Measurements from ENCODE around the gene SPCS2. TPM values are rescaled to one million over a fixed set of nuclear protein-coding genes. Genes with fewer than 3 reads are reported as not detected.
"Not testable (repeated sequence)": the region's sequence is repeated elsewhere in the genome, so short reads cannot be mapped to it uniquely, and the experiment has no call there.

SPCS2 gene
- total RNA-seq, 1 donor from 2014 or later: 186 TPM

DNA sequence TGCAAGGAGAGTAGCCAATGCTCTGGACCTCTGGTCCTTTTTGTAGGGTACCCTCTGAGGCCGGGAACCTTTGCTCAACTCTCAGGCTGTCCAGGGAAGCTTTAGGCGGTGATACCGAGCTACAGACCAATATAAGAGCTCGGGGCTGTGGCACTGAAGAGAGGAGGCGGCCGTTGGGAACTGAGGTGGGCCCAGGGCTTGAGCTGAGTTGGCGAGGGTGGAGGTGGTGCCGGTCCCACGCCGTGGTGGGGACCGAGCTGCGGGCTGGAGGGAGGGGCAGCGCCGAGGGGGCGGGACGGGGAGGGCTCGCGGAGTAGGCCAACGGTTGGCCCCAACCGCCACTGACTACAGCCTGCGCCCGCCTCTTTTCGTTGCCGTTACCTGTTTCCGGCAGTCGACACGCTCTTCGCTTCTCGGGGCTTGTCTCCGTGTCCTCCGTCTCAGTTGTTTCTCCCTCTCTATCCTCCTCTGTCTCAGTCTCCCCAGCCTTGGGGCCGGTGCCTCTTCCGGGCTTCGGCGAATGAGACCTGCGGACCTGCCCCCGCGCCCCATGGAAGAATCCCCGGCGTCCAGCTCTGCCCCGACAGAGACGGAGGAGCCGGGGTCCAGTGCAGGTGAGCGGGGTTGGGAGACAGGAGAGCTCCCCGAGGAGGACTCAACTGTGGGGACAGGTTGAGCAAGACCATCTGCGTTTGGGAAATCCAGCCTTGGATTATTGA, 39.6 kb downstream of the SPCS2 start, which contains the start of gene NEU3:
Gene NEU3, plus strand, starts transcription at position 393 of the 719 bp plus-strand sequence. Its CDS starts 128 bp downstream, at position 521.
- peaks cover 15% of the 10 kb centered on the region for H3K4me1 Mint-ChIP-seq

DNA sequence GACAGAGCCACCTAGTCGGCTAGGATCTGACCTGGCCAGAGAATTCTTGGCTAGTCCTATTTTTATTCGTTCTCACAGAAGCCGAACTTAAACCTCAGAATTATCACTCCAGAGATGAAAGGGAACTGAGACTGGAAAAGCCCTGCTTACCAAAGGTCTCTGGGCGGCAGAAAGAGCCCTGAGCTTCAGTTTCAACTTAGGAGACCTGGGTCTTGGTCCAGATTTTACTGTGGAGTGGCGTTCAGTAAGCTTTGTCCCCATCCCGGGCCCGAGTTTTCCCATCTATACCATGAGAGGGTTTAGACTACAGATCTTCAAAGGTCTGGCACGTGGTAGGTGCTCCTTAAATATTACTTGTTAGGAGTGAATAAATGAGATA, 40.2 kb downstream of the SPCS2 start:
- no peaks in the 10 kb centered on the region for H3K27me3 Mint-ChIP-seq (ENCODE audit: low read depth)
- DNase-seq (ENCODE audit: low read depth, low spot score): no peak
- peak overlapping the region; percentile 92 for H3K4me3 Mint-ChIP-seq
- TF ChIP-seq, protein P1, sequence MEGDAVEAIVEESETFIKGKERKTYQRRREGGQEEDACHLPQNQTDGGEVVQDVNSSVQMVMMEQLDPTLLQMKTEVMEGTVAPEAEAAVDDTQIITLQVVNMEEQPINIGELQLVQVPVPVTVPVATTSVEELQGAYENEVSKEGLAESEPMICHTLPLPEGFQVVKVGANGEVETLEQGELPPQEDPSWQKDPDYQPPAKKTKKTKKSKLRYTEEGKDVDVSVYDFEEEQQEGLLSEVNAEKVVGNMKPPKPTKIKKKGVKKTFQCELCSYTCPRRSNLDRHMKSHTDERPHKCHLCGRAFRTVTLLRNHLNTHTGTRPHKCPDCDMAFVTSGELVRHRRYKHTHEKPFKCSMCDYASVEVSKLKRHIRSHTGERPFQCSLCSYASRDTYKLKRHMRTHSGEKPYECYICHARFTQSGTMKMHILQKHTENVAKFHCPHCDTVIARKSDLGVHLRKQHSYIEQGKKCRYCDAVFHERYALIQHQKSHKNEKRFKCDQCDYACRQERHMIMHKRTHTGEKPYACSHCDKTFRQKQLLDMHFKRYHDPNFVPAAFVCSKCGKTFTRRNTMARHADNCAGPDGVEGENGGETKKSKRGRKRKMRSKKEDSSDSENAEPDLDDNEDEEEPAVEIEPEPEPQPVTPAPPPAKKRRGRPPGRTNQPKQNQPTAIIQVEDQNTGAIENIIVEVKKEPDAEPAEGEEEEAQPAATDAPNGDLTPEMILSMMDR (conservative IDR thresholded peaks at IDR 0.05): no peak
- H3K27ac Mint-ChIP-seq (ENCODE audit: unreplicated experiment): no peak overlapping the region
- H3K36me3 Mint-ChIP-seq (ENCODE audit: low read depth): no peaks in the 10 kb centered on the region
- H3K4me1 Mint-ChIP-seq: peaks cover 15% of the 10 kb centered on the region
- no peaks in the 10 kb centered on the region for H3K9me3 Mint-ChIP-seq

More for the DNA sequence above, 39.6 kb downstream of the SPCS2 start, which contains the start of gene NEU3:
- no peaks in the 10 kb centered on the region for H3K9me3 Mint-ChIP-seq
- H3K4me3 Mint-ChIP-seq: peak within 1 kb of the TSS; percentile 92
- H3K36me3 Mint-ChIP-seq (ENCODE audit: low read depth): no peaks in the 10 kb centered on the region
- peak; percentile 44 for DNase-seq (ENCODE audit: low read depth, low spot score)
- TF ChIP-seq, protein P1 (conservative IDR thresholded peaks at IDR 0.05): no peak
- H3K27ac Mint-ChIP-seq (ENCODE audit: unreplicated experiment): no peak within 1 kb of the TSS
- no peaks in the 10 kb centered on the region for H3K27me3 Mint-ChIP-seq (ENCODE audit: low read depth)

DNA sequence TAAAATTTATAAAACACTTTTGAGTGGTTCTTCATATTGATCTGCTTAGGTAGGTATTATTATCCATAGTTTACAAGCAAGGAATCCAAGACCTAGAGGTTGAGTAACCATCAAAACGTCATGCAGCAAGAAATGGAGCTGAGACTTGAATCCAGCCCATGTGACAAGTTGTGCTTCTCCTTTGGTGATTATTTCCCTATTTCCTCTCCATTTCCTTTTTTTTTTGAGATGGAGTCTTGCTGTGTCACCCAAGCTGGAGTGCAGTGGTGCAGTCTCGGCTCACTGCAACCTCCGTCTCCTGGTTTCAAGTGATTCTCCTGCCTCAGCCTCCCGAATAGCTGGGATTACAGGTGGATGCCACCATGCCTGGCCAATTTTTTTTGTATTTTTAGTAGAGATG, 41.1 kb downstream of the SPCS2 start:
- H3K9me3 Mint-ChIP-seq; DNase-seq (ENCODE audit: low read depth, low spot score); H3K36me3 Mint-ChIP-seq (ENCODE audit: low read depth); H3K27ac Mint-ChIP-seq (ENCODE audit: unreplicated experiment); H3K27me3 Mint-ChIP-seq (ENCODE audit: low read depth): not testable (repeated sequence)
- peak overlapping the region; percentile 92 for H3K4me3 Mint-ChIP-seq
- H3K4me1 Mint-ChIP-seq: peaks cover 15% of the 10 kb centered on the region

DNA sequence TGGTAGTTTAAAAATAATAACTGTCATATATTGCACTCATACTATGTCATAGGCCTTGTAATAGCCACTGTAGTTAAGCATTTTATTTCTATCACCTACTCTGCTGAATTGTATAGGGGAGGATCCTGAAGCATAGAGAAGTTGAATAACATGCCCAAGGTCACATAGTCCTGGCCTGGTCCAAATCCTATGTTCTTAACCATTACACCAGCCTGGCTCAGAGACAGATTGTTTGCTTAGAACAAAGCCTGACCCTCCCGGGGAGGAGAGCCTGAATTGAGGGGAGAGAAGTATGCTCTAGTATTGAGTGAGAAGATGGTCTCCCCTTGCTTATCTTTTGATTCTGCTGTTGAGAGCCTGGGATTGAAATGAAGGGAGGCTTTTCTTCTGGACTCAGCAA, 41.9 kb downstream of the SPCS2 start:
- Mint-ChIP-seq H3K9me3 (no peaks in the 10 kb centered on the region), H3K36me3 (ENCODE audit: low read depth) (no peaks in the 10 kb centered on the region), H3K27ac (ENCODE audit: unreplicated experiment) (no peak overlapping the region), H3K4me3 (peak overlapping the region; percentile 92), H3K27me3 (ENCODE audit: low read depth) (no peaks in the 10 kb centered on the region), H3K4me1 (peaks cover 15% of the 10 kb centered on the region)
- no peak for DNase-seq (ENCODE audit: low read depth, low spot score)
- TF ChIP-seq, protein P1 (conservative IDR thresholded peaks at IDR 0.05): no peak

DNA sequence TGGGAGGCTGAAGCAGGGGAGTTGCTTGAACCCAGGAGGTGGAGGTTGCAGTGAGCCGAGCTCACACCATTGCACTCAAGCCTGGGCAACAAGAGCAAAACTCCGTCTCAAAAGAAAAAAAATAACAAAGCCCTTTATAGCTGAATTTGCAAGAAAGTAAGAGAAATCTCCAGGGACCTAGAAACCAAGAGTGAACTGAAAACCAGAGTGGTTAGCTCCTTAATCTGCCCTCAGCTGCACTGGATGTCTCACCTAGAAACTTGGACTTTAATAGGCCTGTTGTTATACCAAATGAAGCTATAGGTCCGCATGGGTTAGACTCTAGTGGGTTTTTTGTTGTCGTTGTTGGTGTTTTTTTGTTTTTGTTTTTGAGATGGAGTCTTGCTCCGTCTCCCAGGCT, 43.8 kb downstream of the SPCS2 start:
- H3K27me3 Mint-ChIP-seq (ENCODE audit: low read depth): no peaks in the 10 kb centered on the region
- H3K27ac Mint-ChIP-seq (ENCODE audit: unreplicated experiment): no peak overlapping the region
- no peaks in the 10 kb centered on the region for H3K9me3 Mint-ChIP-seq
- H3K4me3 Mint-ChIP-seq: no peak overlapping the region
- H3K36me3 Mint-ChIP-seq (ENCODE audit: low read depth): no peaks in the 10 kb centered on the region
- TF ChIP-seq, protein P1 (conservative IDR thresholded peaks at IDR 0.05): no peak
- DNase-seq (ENCODE audit: low read depth, low spot score): no peak
- peaks cover 15% of the 10 kb centered on the region for H3K4me1 Mint-ChIP-seq

DNA sequence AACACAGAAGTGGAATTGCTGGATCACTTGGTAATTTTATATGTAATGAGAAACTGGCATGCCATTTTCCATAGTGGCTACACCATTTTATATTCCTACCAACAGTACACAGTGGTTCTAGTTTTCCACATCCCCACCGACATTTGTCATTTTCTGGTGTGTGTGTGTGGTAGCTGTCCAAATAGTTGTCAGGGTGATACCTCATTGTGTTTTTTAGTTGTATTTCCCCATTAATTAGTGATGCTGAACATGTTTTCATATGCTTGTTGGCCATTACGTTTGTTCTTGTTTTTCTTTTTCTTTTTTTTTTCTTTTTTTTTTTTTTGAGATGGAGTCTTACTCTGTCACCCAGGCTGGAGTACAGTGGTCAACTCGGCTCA, 51.9 kb downstream of the SPCS2 start:
- Mint-ChIP-seq H3K4me1 (no peaks in the 10 kb centered on the region), H3K9me3 (no peaks in the 10 kb centered on the region), H3K4me3 (no peak overlapping the region), H3K27ac (ENCODE audit: unreplicated experiment) (no peak overlapping the region), H3K27me3 (ENCODE audit: low read depth) (no peaks in the 10 kb centered on the region), H3K36me3 (ENCODE audit: low read depth) (peaks cover 3% of the 10 kb centered on the region)
- DNase-seq (ENCODE audit: low read depth, low spot score): no peak
- TF ChIP-seq, protein P1 (conservative IDR thresholded peaks at IDR 0.05): no peak
